Prostate gland (tissue), 2 donors: Measurements from ENCODE around the gene VPS41.

Experiments used
- POLR2A ChIP-seq: fragments of 450-650 bp; IDR thresholded peaks from one replicate; pipeline ENCODE4 v1.6.1; 2016; ENCODE audit warnings: antibody characterized with exemption, mild to moderate bottlenecking
- POLR2AphosphoS5 ChIP-seq: sonication (generic); formaldehyde crosslinking; IDR thresholded peaks from one replicate; pipeline ENCODE4 v1.6.1; 2017; ENCODE audit warnings: antibody characterized with exemption
- TF ChIP-seq, protein P1 (sequence below), 4 experiments: fragments of 200-600 bp in 2 of 4; fragments of 450-650 bp in 2 of 4; sonication (generic) in 2 of 4; IDR thresholded peaks; 1 replicate in 3 of 4; 2 replicates in 1 of 4; pipeline ENCODE4 v1.5.1; 2016 to 2019; ENCODE audit warnings: antibody characterized with exemption in 4 of 4, mild to moderate bottlenecking in 2 of 4, moderate library complexity in 2 of 4

DNA sequence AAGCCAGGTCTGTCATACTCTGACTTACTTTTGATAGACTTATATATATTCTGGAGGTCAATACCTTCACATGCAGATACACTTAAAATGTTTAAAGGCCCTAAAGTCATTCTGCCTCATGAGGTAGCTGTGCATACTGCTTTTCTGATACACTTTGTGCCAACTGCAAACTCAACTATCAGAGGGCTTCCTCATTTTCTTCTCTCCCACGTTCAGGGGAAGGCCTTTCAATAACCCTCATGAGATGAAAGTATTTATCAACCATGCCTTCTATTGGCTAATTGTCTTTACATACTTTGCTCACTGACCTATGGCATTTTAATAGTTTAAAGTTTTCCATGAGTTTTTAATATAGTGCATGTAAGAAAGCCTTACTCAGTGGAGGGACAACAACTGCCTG, 165.1 kb downstream of the VPS41 start:
- TF ChIP-seq, protein P1, sequence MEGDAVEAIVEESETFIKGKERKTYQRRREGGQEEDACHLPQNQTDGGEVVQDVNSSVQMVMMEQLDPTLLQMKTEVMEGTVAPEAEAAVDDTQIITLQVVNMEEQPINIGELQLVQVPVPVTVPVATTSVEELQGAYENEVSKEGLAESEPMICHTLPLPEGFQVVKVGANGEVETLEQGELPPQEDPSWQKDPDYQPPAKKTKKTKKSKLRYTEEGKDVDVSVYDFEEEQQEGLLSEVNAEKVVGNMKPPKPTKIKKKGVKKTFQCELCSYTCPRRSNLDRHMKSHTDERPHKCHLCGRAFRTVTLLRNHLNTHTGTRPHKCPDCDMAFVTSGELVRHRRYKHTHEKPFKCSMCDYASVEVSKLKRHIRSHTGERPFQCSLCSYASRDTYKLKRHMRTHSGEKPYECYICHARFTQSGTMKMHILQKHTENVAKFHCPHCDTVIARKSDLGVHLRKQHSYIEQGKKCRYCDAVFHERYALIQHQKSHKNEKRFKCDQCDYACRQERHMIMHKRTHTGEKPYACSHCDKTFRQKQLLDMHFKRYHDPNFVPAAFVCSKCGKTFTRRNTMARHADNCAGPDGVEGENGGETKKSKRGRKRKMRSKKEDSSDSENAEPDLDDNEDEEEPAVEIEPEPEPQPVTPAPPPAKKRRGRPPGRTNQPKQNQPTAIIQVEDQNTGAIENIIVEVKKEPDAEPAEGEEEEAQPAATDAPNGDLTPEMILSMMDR (IDR thresholded peaks at IDR 0.05) = no peak
- TF ChIP-seq POLR2A (no peak), POLR2AphosphoS5 (no peak)
